ENCODE results near the gene SERAC1. TPM values are rescaled to one million over a fixed set of nuclear protein-coding genes. Genes with fewer than 3 reads are reported as not detected.

Gene SERAC1
- polyA plus RNA-seq, 2 of the 4 experiments (the other 2 are of a cell fraction) = 5.1 to 6.7 TPM

DNA sequence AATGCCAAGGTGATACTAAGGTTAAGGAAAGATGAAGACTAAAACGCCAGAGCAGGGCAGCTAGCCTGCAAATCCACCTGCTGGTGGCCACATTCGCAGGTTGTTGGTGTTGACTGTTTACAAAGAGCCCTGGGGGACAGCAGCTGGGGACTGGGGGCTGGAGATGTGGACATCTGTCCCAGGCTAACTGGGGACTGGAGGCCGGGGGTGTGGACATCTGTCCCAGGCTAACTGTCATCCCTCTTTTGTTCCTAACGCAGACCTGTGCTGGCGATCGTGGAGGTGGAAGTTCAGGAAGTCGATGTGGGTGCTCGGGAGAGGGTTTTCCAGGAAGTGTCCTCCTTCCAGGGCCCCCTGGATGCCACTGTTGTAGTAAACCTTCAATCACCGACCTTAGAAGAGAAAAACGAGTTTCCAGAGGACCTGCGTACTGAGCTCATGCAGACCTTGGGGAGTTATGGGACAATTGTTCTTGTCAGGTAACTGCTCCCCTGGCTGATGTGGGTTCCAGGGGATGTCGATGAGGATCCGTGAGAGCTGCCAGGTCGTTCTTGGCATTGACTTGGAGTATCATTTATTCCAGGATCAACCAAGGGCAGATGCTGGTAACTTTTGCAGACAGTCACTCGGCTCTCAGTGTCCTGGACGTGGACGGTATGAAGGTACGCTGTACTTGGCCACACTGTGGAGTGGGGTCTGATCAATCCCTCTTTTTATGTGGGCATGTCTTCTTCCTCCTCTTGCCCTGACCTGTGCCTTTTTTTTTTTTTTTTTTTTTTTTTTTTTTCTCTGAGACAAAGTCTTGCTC, 87.0 kb downstream of the SERAC1 start:
- TF ChIP-seq RCOR1 (IDR thresholded peaks at IDR 0.05; ENCODE audit: low read depth, low read length) (no peak), NR3C1 (IDR thresholded peaks at IDR 0.05) (no peak), RARB (CRISPR knock-in tag; IDR thresholded peaks at IDR 0.05) (no peak), ZFP36 (IDR thresholded peaks at IDR 0.05; ENCODE audit: borderline replicate concordance, partially characterized antibody) (no peak), EHMT2 (IDR thresholded peaks at IDR 0.05; ENCODE audit: low read depth) (no peak), HOXB5 (CRISPR knock-in tag; IDR thresholded peaks at IDR 0.05) (no peak), CBX2 (IDR thresholded peaks at IDR 0.05; ENCODE audit: borderline replicate concordance, low read depth) (no peak), POLR2A (IDR thresholded peaks at IDR 0.05; ENCODE audit: low read length) (no peak), HDAC2 (IDR thresholded peaks at IDR 0.05) (no peak), KDM5A (IDR thresholded peaks at IDR 0.05) (no peak)
- TF ChIP-seq, protein P1, sequence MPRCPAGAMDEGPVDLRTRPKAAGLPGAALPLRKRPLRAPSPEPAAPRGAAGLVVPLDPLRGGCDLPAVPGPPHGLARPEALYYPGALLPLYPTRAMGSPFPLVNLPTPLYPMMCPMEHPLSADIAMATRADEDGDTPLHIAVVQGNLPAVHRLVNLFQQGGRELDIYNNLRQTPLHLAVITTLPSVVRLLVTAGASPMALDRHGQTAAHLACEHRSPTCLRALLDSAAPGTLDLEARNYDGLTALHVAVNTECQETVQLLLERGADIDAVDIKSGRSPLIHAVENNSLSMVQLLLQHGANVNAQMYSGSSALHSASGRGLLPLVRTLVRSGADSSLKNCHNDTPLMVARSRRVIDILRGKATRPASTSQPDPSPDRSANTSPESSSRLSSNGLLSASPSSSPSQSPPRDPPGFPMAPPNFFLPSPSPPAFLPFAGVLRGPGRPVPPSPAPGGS (IDR thresholded peaks at IDR 0.05) = no peak
- TF ChIP-seq, protein P2, sequence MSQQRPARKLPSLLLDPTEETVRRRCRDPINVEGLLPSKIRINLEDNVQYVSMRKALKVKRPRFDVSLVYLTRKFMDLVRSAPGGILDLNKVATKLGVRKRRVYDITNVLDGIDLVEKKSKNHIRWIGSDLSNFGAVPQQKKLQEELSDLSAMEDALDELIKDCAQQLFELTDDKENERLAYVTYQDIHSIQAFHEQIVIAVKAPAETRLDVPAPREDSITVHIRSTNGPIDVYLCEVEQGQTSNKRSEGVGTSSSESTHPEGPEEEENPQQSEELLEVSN (IDR thresholded peaks at IDR 0.05; ENCODE audit: borderline replicate concordance, low read depth) = no peak
- FAIRE-seq (no peak), DNase-seq (ENCODE audit: low read depth in 1 of 2, low spot score in 1 of 2) (no peak), ATAC-seq (no peak)
- POLR2A ChIA-PET = no interaction called here
- Histone ChIP-seq H3K4me2 (no peak overlapping the region), H3K9me3 (no peaks in the 10 kb centered on the region), H3K27ac (no peak overlapping the region), H3K4me3 (no peak overlapping the region), H3K4me1 (no peaks in the 10 kb centered on the region)
- 87% methylated on average over 17 of the region's 18 CpGs for WGBS (ENCODE audit: missing lambda C conversion rate)
- CTCF ChIA-PET = interaction anchor here (0.9 to 2.1 kb wide), 2 partner anchors 9 to 99 kb away, joined by 3 to 6 read pairs; partner anchors contain the start of gene SYNJ2

DNA sequence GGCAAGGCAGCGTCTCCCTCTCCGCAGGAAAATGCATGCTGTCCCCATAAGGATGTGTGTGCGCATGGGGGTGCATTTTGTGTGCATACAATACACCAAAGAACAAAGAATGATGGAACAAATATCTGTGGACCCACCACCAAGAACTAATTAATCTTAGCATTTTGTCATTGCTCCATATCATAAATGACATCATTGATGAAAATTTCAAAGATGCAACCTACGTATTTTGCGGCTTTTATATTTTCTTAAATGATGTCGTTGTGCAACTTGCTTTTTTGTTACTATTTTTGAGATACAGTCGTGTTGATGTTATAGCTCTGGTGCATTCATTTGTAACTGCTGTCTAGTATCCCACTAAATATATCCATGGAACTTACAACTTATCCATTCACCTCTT, 89.7 kb downstream of the SERAC1 start:
- no peak for TF ChIP-seq ESRRA (IDR thresholded peaks at IDR 0.05; ENCODE audit: borderline replicate concordance, low read length)
- ChIA-PET POLR2A (no interaction called here), CTCF (no interaction called here)
- DNase-seq (ENCODE audit: low read depth in 1 of 2, low spot score in 1 of 2) (no peak), ATAC-seq (no peak), FAIRE-seq (no peak)
- no peaks in the 10 kb centered on the region for H3K9me3 ChIP-seq
- no peak overlapping the region for H3K4me3 ChIP-seq
- H3K4me2 ChIP-seq = no peak overlapping the region
- 79% methylated on average over 7 of the region's 7 CpGs for WGBS (ENCODE audit: missing lambda C conversion rate)
- no peaks in the 10 kb centered on the region for H3K4me1 ChIP-seq
- H3K27ac ChIP-seq = no peak overlapping the region

DNA sequence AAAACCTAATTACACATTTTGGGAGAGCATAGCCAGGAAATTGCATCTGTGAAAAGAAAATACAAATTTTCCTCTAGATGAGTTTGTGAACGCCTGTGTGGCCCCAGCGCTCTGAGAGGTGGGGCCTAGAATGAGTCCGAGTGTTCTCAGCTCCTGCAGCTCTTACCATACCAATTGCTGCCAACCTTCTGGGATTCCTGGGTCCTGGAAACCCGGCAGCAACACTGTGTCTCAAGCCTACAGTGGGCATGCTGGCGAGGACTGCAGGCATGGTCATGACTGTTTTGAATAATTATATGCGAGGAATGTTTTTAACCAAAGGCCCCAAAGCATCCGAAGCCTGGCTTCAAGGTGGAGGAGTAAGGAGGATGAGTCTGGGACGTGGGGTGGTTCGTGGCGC, 90.4 kb downstream of the SERAC1 start:
- ChIA-PET CTCF (interaction anchor here (0.6 kb wide), 2 partner anchors 54 to 108 kb away, joined by 3 read pairs; no protein-coding TSS in a partner anchor), POLR2A (no interaction called here)
- Histone ChIP-seq H3K4me2 (no peak overlapping the region), H3K4me3 (no peak overlapping the region), H3K9me3 (no peaks in the 10 kb centered on the region), H3K27ac (no peak overlapping the region), H3K4me1 (no peaks in the 10 kb centered on the region)
- TF ChIP-seq RFX5 (IDR thresholded peaks at IDR 0.05) (no peak), KDM5A (IDR thresholded peaks at IDR 0.05) (no peak), FOXS1 (CRISPR knock-in tag; IDR thresholded peaks at IDR 0.05) (no peak), GATA3 (IDR thresholded peaks at IDR 0.05; ENCODE audit: borderline replicate concordance) (no peak), RARB (CRISPR knock-in tag; IDR thresholded peaks at IDR 0.05) (no peak), PHF8 (IDR thresholded peaks at IDR 0.05; ENCODE audit: borderline replicate concordance, low read depth) (no peak), TP53 (CRISPR knock-in tag; IDR thresholded peaks at IDR 0.05) (no peak)
- TF ChIP-seq, protein P3, sequence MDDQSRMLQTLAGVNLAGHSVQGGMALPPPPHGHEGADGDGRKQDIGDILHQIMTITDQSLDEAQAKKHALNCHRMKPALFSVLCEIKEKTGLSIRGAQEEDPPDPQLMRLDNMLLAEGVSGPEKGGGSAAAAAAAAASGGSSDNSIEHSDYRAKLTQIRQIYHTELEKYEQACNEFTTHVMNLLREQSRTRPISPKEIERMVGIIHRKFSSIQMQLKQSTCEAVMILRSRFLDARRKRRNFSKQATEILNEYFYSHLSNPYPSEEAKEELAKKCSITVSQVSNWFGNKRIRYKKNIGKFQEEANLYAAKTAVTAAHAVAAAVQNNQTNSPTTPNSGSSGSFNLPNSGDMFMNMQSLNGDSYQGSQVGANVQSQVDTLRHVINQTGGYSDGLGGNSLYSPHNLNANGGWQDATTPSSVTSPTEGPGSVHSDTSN (IDR thresholded peaks at IDR 0.05) = no peak
- FAIRE-seq (no peak), DNase-seq (ENCODE audit: low read depth in 1 of 2, low spot score in 1 of 2) (no peak), ATAC-seq (no peak)
- WGBS (ENCODE audit: missing lambda C conversion rate) = 97% methylated on average over 9 of the region's 10 CpGs

Measured in A549 (cell line).